ENCODE data around the gene OSER1. TPM values are rescaled to one million over a fixed set of nuclear protein-coding genes. Genes with fewer than 3 reads are reported as not detected.

OSER1 gene
- total RNA-seq, 1 experiment from 2014 or later = 79.7 TPM

GRCh38 chr20:44185574-44185973, 25.0 kb downstream of the OSER1 start:
- Mint-ChIP-seq H3K4me1 (ENCODE audit: low read depth, unreplicated experiment) (peaks cover 35% of the 10 kb centered on the region), H3K27me3 (ENCODE audit: insufficient read depth, unreplicated experiment) (no peaks in the 10 kb centered on the region), H3K36me3 (ENCODE audit: insufficient read depth, unreplicated experiment) (no peaks in the 10 kb centered on the region), H3K4me3 (ENCODE audit: unreplicated experiment) (peak overlapping the region; percentile 74), H3K9me3 (ENCODE audit: unreplicated experiment) (no peaks in the 10 kb centered on the region), H3K27ac (ENCODE audit: unreplicated experiment) (no peak overlapping the region)
- intact Hi-C loops (cut with micrococcal nuclease; ENCODE audit: unreplicated experiment) = no loop called here
- ChIA-PET POLR2A (no interaction called here), CTCF (interaction anchor here (0.7 to 3.6 kb wide), 2 partner anchors 57 to 69 kb away, joined by 3 to 14 read pairs; no protein-coding TSS in a partner anchor)
- no peak for TF ChIP-seq CTCF (IDR thresholded peaks at IDR 0.05; ENCODE audit: insufficient read depth in 1 of 2, low read depth in 1 of 2, low read length in 1 of 2, severe bottlenecking in 1 of 2, unreplicated experiment in 1 of 2)
- TSS peak; percentile 19 for BruUV-seq (replicated peaks)
- Histone ChIP-seq H3K9me3 (no peaks in the 10 kb centered on the region), H3K4me1 (peaks cover 61% of the 10 kb centered on the region), H3K36me3 (ENCODE audit: control insufficient read depth, insufficient read depth, low read length) (no peaks in the 10 kb centered on the region), H3K27me3 (replicated peaks; ENCODE audit: control insufficient read depth, insufficient read depth, low read length) (no peaks in the 10 kb centered on the region), H3K4me3 (ENCODE audit: low read depth, low read length) (no peak overlapping the region)
- peak in 1 of 2 experiments; percentile 26 for DNase-seq

- peaks cover 32% of the 10 kb centered on the region for H3K4me1 Mint-ChIP-seq (ENCODE audit: low read depth, unreplicated experiment)
- peaks cover 64% of the 10 kb centered on the region for H3K4me1 ChIP-seq
- H3K36me3 Mint-ChIP-seq (ENCODE audit: insufficient read depth, unreplicated experiment) = no peaks in the 10 kb centered on the region
- intact Hi-C loops (cut with micrococcal nuclease; ENCODE audit: unreplicated experiment) = no loop called here
- TF ChIP-seq CTCF (IDR thresholded peaks at IDR 0.05; ENCODE audit: insufficient read depth in 1 of 2, low read depth in 1 of 2, low read length in 1 of 2, severe bottlenecking in 1 of 2, unreplicated experiment in 1 of 2) = no peak
- no peak overlapping the region for H3K4me3 Mint-ChIP-seq (ENCODE audit: unreplicated experiment)
- POLR2A ChIA-PET = no interaction called here
- no TSS peak for BruUV-seq (replicated peaks)
- no peaks in the 10 kb centered on the region for H3K36me3 ChIP-seq (ENCODE audit: control insufficient read depth, insufficient read depth, low read length)
- CTCF ChIA-PET = interaction anchor here (3.6 kb wide), 1 partner anchor 67 kb away, joined by 14 read pairs; no protein-coding TSS in a partner anchor
- no peaks in the 10 kb centered on the region for H3K27me3 Mint-ChIP-seq (ENCODE audit: insufficient read depth, unreplicated experiment)
- no peaks in the 10 kb centered on the region for H3K27me3 ChIP-seq (replicated peaks; ENCODE audit: control insufficient read depth, insufficient read depth, low read length)
- DNase-seq = peak in 1 of 2 experiments; percentile 44
- no peak overlapping the region for H3K27ac Mint-ChIP-seq (ENCODE audit: unreplicated experiment)
- H3K9me3 ChIP-seq = no peaks in the 10 kb centered on the region
- no peaks in the 10 kb centered on the region for H3K9me3 Mint-ChIP-seq (ENCODE audit: unreplicated experiment)
- no peak overlapping the region for H3K4me3 ChIP-seq (ENCODE audit: low read depth, low read length)
Observed at GRCh38 chr20:44183282-44183681, 27.3 kb downstream of the OSER1 start.

GRCh38 chr20:44182863-44183262, 27.7 kb downstream of the OSER1 start:
- ChIA-PET POLR2A (no interaction called here), CTCF (interaction anchor here (0.5 to 5.2 kb wide), 3 partner anchors 66 to 324 kb away, joined by 6 to 25 read pairs (median 14); no protein-coding TSS in a partner anchor)
- Histone ChIP-seq H3K9me3 (no peaks in the 10 kb centered on the region), H3K27me3 (replicated peaks; ENCODE audit: control insufficient read depth, insufficient read depth, low read length) (no peaks in the 10 kb centered on the region), H3K4me3 (ENCODE audit: low read depth, low read length) (no peak overlapping the region), H3K4me1 (peaks cover 60% of the 10 kb centered on the region), H3K36me3 (ENCODE audit: control insufficient read depth, insufficient read depth, low read length) (no peaks in the 10 kb centered on the region)
- Mint-ChIP-seq H3K36me3 (ENCODE audit: insufficient read depth, unreplicated experiment) (no peaks in the 10 kb centered on the region), H3K27me3 (ENCODE audit: insufficient read depth, unreplicated experiment) (no peaks in the 10 kb centered on the region), H3K4me3 (ENCODE audit: unreplicated experiment) (peak overlapping the region; percentile 5), H3K4me1 (ENCODE audit: low read depth, unreplicated experiment) (peaks cover 28% of the 10 kb centered on the region), H3K27ac (ENCODE audit: unreplicated experiment) (peak overlapping the region; percentile 2), H3K9me3 (ENCODE audit: unreplicated experiment) (no peaks in the 10 kb centered on the region)
- peak in 1 of 2 experiments; percentile 23 for DNase-seq
- BruUV-seq (replicated peaks) = no TSS peak
- intact Hi-C loops (cut with micrococcal nuclease; ENCODE audit: unreplicated experiment) = no loop called here
- TF ChIP-seq CTCF (IDR thresholded peaks at IDR 0.05; ENCODE audit: insufficient read depth in 1 of 2, low read depth in 1 of 2, low read length in 1 of 2, severe bottlenecking in 1 of 2, unreplicated experiment in 1 of 2) = no peak

All from Caco-2 (cell line).